CD14-positive monocyte (primary cell): Measurements from ENCODE around the gene CHI3L1. TPM values are rescaled to one million over a fixed set of nuclear protein-coding genes. Genes with fewer than 3 reads are reported as not detected.

Experiments
- DNase-seq, 3 donors: peaks; one replicate each; pipeline ENCODE4 v3.0.0-alpha.2; 2011 to 2022
- H2AFZ ChIP-seq: 2 replicates; pipeline ENCODE4 v1.6.0; 2012; ENCODE audit warnings: mild to moderate bottlenecking, low read depth, low read length, inconsistent platforms; ENCODE audit not compliant: insufficient read depth, poor library complexity, severe bottlenecking
- H3K27ac ChIP-seq, 2 donors: 1 replicate in 1 of 2; 2 replicates in 1 of 2; pipeline ENCODE4 v1.5.1; 2012 to 2013; ENCODE audit warnings: low read length in 2 of 2, control low read depth in 1 of 2, inconsistent platforms in 1 of 2, low read depth in 1 of 2, mild to moderate bottlenecking in 1 of 2
- H3K27me3 ChIP-seq, 2 donors: one replicate each; pipeline versions ENCODE4 v1.6.0 to v1.6.1; 2011 to 2013; ENCODE audit warnings: low read length in 2 of 2; ENCODE audit not compliant: control insufficient read depth in 2 of 2, insufficient read depth in 2 of 2
- H3K36me3 ChIP-seq, 2 donors: replicated peaks in 1 of 2; 1 replicate in 1 of 2; 2 replicates in 1 of 2; pipeline versions ENCODE4 v1.5.1 to v1.6.1; 2012 to 2013; ENCODE audit warnings: low read length in 2 of 2, control low read depth in 1 of 2, inconsistent platforms in 1 of 2, mild to moderate bottlenecking in 1 of 2; ENCODE audit not compliant: insufficient read depth in 2 of 2, control insufficient read depth in 1 of 2
- H3K4me1 ChIP-seq, 2 donors: 1 replicate in 1 of 2; 2 replicates in 1 of 2; pipeline versions ENCODE4 v1.5.1 to v1.6.1; 2012 to 2013; ENCODE audit warnings: low read length in 2 of 2, control low read depth in 1 of 2, inconsistent platforms in 1 of 2, mild to moderate bottlenecking in 1 of 2, moderate library complexity in 1 of 2; ENCODE audit not compliant: insufficient read depth in 2 of 2, control insufficient read depth in 1 of 2
- H3K4me2 ChIP-seq: replicated peaks from 2 replicates; pipeline ENCODE3; 2012; ENCODE audit warnings: low read length, moderate library complexity, mild to moderate bottlenecking; ENCODE audit not compliant: poor library complexity, severe bottlenecking; ENCODE audit errors: extremely low read depth
- H3K4me3 ChIP-seq, 3 experiments: fragments of 200-600 bp in 1 of 3; sonication (generic) in 1 of 3; replicated peaks in 1 of 3; 1 replicate in 2 of 3; 2 replicates in 1 of 3; pipeline ENCODE4 v1.5.1; 2011 to 2013; ENCODE audit warnings: low read length in 3 of 3, mild to moderate bottlenecking in 3 of 3, control low read depth in 2 of 3, low read depth in 2 of 3, inconsistent platforms in 1 of 3, moderate library complexity in 1 of 3
- H3K79me2 ChIP-seq: 2 replicates; pipeline ENCODE4 v1.6.0; 2012; ENCODE audit warnings: mild to moderate bottlenecking, control low read depth, inconsistent platforms, low read length, moderate library complexity; ENCODE audit not compliant: insufficient read depth
- H3K9ac ChIP-seq: 2 replicates; pipeline ENCODE4 v1.6.0; 2017; ENCODE audit warnings: low read length, mild to moderate bottlenecking; ENCODE audit not compliant: insufficient read depth, poor library complexity, severe bottlenecking
- H3K9me3 ChIP-seq, 2 donors: replicated peaks in 1 of 2; 1 replicate in 1 of 2; 2 replicates in 1 of 2; pipeline versions ENCODE4 v1.5.1 to v1.6.1; 2012 to 2013; ENCODE audit warnings: low read length in 2 of 2, control low read depth in 1 of 2; ENCODE audit not compliant: control insufficient read depth in 1 of 2, insufficient read depth in 1 of 2
- H4K20me1 ChIP-seq: 2 replicates; pipeline ENCODE4 v1.6.0; 2012; ENCODE audit warnings: mild to moderate bottlenecking, low read length, control low read depth, moderate library complexity; ENCODE audit not compliant: insufficient read depth
- H3K27ac Mint-ChIP-seq, 7 donors: one replicate each; pipeline ENCODE4 v1.8.0; 2020; ENCODE audit warnings: mild to moderate bottlenecking in 7 of 7, mixed read lengths in 7 of 7, moderate library complexity in 6 of 7, inconsistent platforms in 2 of 7
- H3K27me3 Mint-ChIP-seq, 3 donors: one replicate each; pipeline ENCODE4 v1.8.0; 2021 to 2022; ENCODE audit warnings: low read depth in 3 of 3, mild to moderate bottlenecking in 3 of 3, mixed read lengths in 3 of 3, moderate library complexity in 3 of 3, inconsistent platforms in 1 of 3
- H3K36me3 Mint-ChIP-seq, 2 donors: one replicate each; pipeline ENCODE4 v1.8.0; 2020; ENCODE audit warnings: mixed read lengths in 2 of 2, inconsistent platforms in 1 of 2, mild to moderate bottlenecking in 1 of 2
- H3K4me1 Mint-ChIP-seq: one replicate; pipeline ENCODE4 v1.8.0; 2020; ENCODE audit warnings: mild to moderate bottlenecking, mixed read lengths
- H3K4me3 Mint-ChIP-seq, 2 donors: one replicate each; pipeline ENCODE4 v1.8.0; 2020; ENCODE audit warnings: mild to moderate bottlenecking in 2 of 2, mixed read lengths in 2 of 2, moderate library complexity in 1 of 2
- H3K9me3 Mint-ChIP-seq, 7 donors: one replicate each; pipeline ENCODE4 v1.8.0; 2020 to 2022; ENCODE audit warnings: mixed read lengths in 7 of 7, mild to moderate bottlenecking in 6 of 7, moderate library complexity in 6 of 7, inconsistent platforms in 2 of 7
- WGBS: methylation state at CpG from one replicate; pipeline ENCODE4 v1.1.5; 2013; ENCODE audit warnings: missing lambda C conversion rate; ENCODE audit not compliant: insufficient coverage; 5-methylcytosine and 5-hydroxymethylcytosine counted together
- intact Hi-C, 2 donors: fragments of 100-400 bp; cut with micrococcal nuclease; formaldehyde crosslinking; loops; one replicate each; pipeline versions ENCODE4 v1.15.0 to v1.15.1; 2023
- polyA plus RNA-seq, 3 donors: library from polyadenylated mRNA; depleted of rRNA in 1 of 3; unstranded in 2 of 3; stranded (reverse) in 1 of 3; fragments of 300-500 nt in 2 of 3; fragments of >200 nt in 1 of 3; fragmentation: Illumina TruSeq in 2 of 3; gene quantifications; 1 replicate in 2 of 3; 2 replicates in 1 of 3; pipeline ENCODE4 v1.2.3, GENCODE V29; 2012 to 2021
- TF ChIP-seq, protein P1 (sequence below): fragments of 200-600 bp; IDR thresholded peaks from one replicate; pipeline ENCODE4 v1.8.0; 2022; ENCODE audit warnings: antibody characterized with exemption, mild to moderate bottlenecking

Gene CHI3L1
- polyA plus RNA-seq, 3 donors: 0.37 to 0.44 (median 0.43) TPM

DNA sequence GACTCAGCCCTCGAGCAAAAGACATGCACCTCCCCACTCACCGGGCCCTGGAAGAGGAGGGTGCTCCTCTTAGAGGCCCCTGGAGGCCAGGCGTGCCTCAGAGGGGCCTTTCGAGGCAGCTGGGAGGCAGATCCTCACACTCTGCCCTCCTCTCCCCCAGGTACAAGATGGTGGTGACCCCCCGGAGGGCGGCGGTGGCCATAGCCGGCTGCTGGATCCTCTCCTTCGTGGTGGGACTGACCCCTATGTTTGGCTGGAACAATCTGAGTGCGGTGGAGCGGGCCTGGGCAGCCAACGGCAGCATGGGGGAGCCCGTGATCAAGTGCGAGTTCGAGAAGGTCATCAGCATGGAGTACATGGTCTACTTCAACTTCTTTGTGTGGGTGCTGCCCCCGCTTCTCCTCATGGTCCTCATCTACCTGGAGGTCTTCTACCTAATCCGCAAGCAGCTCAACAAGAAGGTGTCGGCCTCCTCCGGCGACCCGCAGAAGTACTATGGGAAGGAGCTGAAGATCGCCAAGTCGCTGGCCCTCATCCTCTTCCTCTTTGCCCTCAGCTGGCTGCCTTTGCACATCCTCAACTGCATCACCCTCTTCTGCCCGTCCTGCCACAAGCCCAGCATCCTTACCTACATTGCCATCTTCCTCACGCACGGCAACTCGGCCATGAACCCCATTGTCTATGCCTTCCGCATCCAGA, 21.3 kb downstream of the CHI3L1 start:
- H3K36me3 Mint-ChIP-seq: peaks cover 0 to 4% of the 10 kb centered on the region in 2 donors
- no peak for DNase-seq
- H3K27me3 Mint-ChIP-seq: peaks cover 15 to 28% (median 25%) of the 10 kb centered on the region in 3 donors
- H3K9me3 Mint-ChIP-seq: peaks cover 0 to 1% (median 0%) of the 10 kb centered on the region in 7 donors
- no peak overlapping the region for H3K4me2 ChIP-seq
- no peaks in the 10 kb centered on the region for H3K9me3 ChIP-seq
- peaks cover 37% of the 10 kb centered on the region for H3K4me1 Mint-ChIP-seq
- H3K79me2 ChIP-seq: no peaks in the 10 kb centered on the region
- no peaks in the 10 kb centered on the region for H3K27me3 ChIP-seq
- no peak overlapping the region for H2AFZ ChIP-seq
- H3K4me1 ChIP-seq: peaks cover 13 to 21% of the 10 kb centered on the region in 2 donors
- no peak overlapping the region for H3K9ac ChIP-seq
- H4K20me1 ChIP-seq: no peaks in the 10 kb centered on the region
- TF ChIP-seq, protein P1, sequence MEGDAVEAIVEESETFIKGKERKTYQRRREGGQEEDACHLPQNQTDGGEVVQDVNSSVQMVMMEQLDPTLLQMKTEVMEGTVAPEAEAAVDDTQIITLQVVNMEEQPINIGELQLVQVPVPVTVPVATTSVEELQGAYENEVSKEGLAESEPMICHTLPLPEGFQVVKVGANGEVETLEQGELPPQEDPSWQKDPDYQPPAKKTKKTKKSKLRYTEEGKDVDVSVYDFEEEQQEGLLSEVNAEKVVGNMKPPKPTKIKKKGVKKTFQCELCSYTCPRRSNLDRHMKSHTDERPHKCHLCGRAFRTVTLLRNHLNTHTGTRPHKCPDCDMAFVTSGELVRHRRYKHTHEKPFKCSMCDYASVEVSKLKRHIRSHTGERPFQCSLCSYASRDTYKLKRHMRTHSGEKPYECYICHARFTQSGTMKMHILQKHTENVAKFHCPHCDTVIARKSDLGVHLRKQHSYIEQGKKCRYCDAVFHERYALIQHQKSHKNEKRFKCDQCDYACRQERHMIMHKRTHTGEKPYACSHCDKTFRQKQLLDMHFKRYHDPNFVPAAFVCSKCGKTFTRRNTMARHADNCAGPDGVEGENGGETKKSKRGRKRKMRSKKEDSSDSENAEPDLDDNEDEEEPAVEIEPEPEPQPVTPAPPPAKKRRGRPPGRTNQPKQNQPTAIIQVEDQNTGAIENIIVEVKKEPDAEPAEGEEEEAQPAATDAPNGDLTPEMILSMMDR: no peak
- intact Hi-C loops: no loop called here
- no peak overlapping the region for H3K27ac Mint-ChIP-seq
- peak overlapping the region in 1 of 2 donors; percentile 37 for H3K4me3 Mint-ChIP-seq
- H3K27ac ChIP-seq: no peak overlapping the region
- H3K36me3 ChIP-seq: no peaks in the 10 kb centered on the region
- no peak overlapping the region for H3K4me3 ChIP-seq
- 94% methylated on average over 22 of the region's 28 CpGs for WGBS

DNA sequence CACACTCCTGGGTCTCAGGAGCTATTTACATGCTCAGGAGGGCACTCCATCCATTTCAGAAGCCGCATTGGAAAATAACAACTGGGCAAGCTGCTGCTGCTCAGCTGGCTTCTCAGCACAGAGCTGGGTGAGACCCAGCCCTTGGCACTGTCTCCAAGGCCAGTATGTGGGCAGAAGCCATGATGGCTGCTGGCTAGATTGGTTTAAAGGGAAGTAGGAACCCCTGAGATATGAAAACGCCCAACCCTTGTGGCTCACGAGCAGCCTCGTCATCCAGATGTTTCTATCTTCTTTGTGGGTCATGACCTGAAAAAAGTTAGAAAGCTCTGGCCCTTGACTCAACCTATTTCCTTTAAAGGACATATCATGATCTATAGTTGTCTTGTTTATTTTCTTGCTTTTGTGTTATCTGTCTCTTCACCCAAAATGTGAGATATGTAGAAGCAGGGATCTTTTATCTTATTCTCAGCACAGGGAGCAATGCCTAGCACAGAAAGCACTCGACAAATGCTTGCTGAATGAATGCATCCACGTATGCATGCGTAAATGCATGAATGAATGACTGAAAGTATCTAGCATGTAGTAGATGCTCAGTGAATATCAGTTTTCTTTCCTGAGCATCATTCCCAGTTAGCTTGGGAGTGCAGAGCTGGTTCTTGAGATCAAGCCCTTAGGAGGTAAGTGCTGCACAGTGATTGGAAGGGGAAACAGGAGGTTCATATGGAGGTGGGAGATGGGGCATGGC, 22.4 kb downstream of the CHI3L1 start:
- Mint-ChIP-seq H3K4me3 (peak overlapping the region in 1 of 2 donors; percentile 28), H3K27ac (peak overlapping the region in 3 of 7 donors; percentile 54 to 60 (median 55)), H3K4me1 (peaks cover 37% of the 10 kb centered on the region), H3K27me3 (peaks cover 18 to 30% (median 27%) of the 10 kb centered on the region in 3 donors), H3K9me3 (peaks cover 0 to 1% (median 0%) of the 10 kb centered on the region in 7 donors), H3K36me3 (peaks cover 0 to 4% of the 10 kb centered on the region in 2 donors)
- Histone ChIP-seq H3K4me2 (no peak overlapping the region), H3K27ac (no peak overlapping the region), H3K4me3 (no peak overlapping the region), H3K36me3 (no peaks in the 10 kb centered on the region), H3K27me3 (no peaks in the 10 kb centered on the region), H3K9ac (no peak overlapping the region), H4K20me1 (no peaks in the 10 kb centered on the region), H3K9me3 (no peaks in the 10 kb centered on the region), H3K79me2 (no peaks in the 10 kb centered on the region), H3K4me1 (peaks cover 13 to 21% of the 10 kb centered on the region in 2 donors), H2AFZ (no peak overlapping the region)
- intact Hi-C loops: no loop called here
- WGBS: 60% methylated on average over 3 of the region's 7 CpGs
- peak; percentile 25 to 43 (median 33) for DNase-seq
- TF ChIP-seq, protein P1: no peak
